Kidney epithelial cell (primary cell): ENCODE results near the gene NHSL1. TPM values are rescaled to one million over a fixed set of nuclear protein-coding genes. Genes with fewer than 3 reads are reported as not detected.

Experiments
- DNase-seq: peaks from one replicate; pipeline ENCODE4 v3.0.0-alpha.2; 2010; ENCODE audit warnings: low read depth
- H3K27me3 ChIP-seq: 2 replicates; pipeline ENCODE4 v1.6.0; 2011; ENCODE audit warnings: low read length; ENCODE audit not compliant: control insufficient read depth, insufficient read depth
- H3K36me3 ChIP-seq: 2 replicates; pipeline ENCODE4 v1.5.1; 2011; ENCODE audit warnings: low read length; ENCODE audit not compliant: control insufficient read depth, insufficient read depth
- H3K4me3 ChIP-seq: 2 replicates; pipeline ENCODE4 v1.5.1; 2011; ENCODE audit warnings: low read depth, mild to moderate bottlenecking, control low read depth, low read length
- CTCF ChIP-seq: IDR thresholded peaks from 2 replicates; pipeline ENCODE4 v1.5.1; 2011; ENCODE audit warnings: mild to moderate bottlenecking, moderate library complexity, low read length, control low read depth, inconsistent platforms; ENCODE audit not compliant: insufficient read depth, poor library complexity, severe bottlenecking
- total RNA-seq: library from RNA; depleted of rRNA; stranded (reverse); fragments of >200 nt; gene quantifications from 2 replicates; pipeline ENCODE4 v1.2.3, GENCODE V29; 2015

The NHSL1 gene
- total RNA-seq, 1 donor from 2014 or later, result 11.5 TPM

- no peak for DNase-seq
- Histone ChIP-seq H3K27me3 (no peaks in the 10 kb centered on the region), H3K36me3 (no peaks in the 10 kb centered on the region), H3K4me3 (no peak overlapping the region)
- no peak for TF ChIP-seq CTCF
Observed at GRCh38 chr6:138397128-138398122, 101.9 kb downstream of the NHSL1 start.

GRCh38 chr6:138396709-138397108, 102.6 kb downstream of the NHSL1 start:
- Histone ChIP-seq H3K4me3 (no peak overlapping the region), H3K27me3 (no peaks in the 10 kb centered on the region), H3K36me3 (no peaks in the 10 kb centered on the region)
- TF ChIP-seq CTCF, result no peak
- DNase-seq, result no peak

GRCh38 chr6:138393871-138394783, 105.2 kb downstream of the NHSL1 start:
- H3K4me3 ChIP-seq, result no peak overlapping the region
- DNase-seq, result no peak
- no peak for TF ChIP-seq CTCF
- H3K36me3 ChIP-seq, result no peaks in the 10 kb centered on the region
- H3K27me3 ChIP-seq, result no peaks in the 10 kb centered on the region

GRCh38 chr6:138389551-138389950, 109.7 kb downstream of the NHSL1 start:
- Histone ChIP-seq H3K27me3 (no peaks in the 10 kb centered on the region), H3K36me3 (no peaks in the 10 kb centered on the region), H3K4me3 (no peak overlapping the region)
- DNase-seq, result no peak
- no peak for TF ChIP-seq CTCF

GRCh38 chr6:138387577-138388368, 111.5 kb downstream of the NHSL1 start:
- Histone ChIP-seq H3K27me3 (no peaks in the 10 kb centered on the region), H3K4me3 (no peak overlapping the region), H3K36me3 (no peaks in the 10 kb centered on the region)
- TF ChIP-seq CTCF, result no peak
- no peak for DNase-seq
